SHP77 (cell line): Measurements from ENCODE around the gene PRIM2.
"Not testable (repeated sequence)": the region's sequence is repeated elsewhere in the genome, so short reads cannot be mapped to it uniquely, and the experiment has no call there.

Source experiments
- DNase-seq, 2 experiments: peaks; one replicate each; lab custom pipeline; 2025; lab: John Stamatoyannopoulos, UW

PRIM2 gene

GRCh38 chr6:57502387-57502786 is 185.0 kb downstream of the PRIM2 start:
- not testable (repeated sequence) for DNase-seq

DNA sequence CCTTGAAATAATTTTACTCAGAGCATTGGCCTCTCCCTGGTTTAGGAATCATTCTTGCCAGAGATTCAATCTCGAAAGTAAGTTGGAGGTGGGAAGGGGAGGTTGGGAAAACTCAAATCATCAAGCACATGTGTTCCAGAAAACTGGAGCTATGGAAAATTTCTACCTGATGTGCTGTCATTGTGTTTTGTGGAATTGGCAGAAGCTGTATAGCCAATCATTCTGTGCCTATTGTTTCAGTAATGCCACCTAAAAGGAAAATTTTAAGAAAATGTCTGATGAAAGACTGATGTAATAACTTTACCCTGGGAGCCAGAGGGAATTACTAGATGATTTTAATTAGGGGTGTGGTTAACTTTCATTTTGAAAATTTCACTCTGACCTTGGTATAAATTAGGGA is 187.8 kb downstream of the PRIM2 start:
- not testable (repeated sequence) for DNase-seq

GRCh38 chr6:57510390-57510789 is 193.0 kb downstream of the PRIM2 start:
- DNase-seq = not testable (repeated sequence)

- not testable (repeated sequence) for DNase-seq
Observed at GRCh38 chr6:57515171-57515570, 197.7 kb downstream of the PRIM2 start.

- DNase-seq = not testable (repeated sequence)
Observed at GRCh38 chr6:57515845-57516244, 198.4 kb downstream of the PRIM2 start.

- not testable (repeated sequence) for DNase-seq
Observed at GRCh38 chr6:57516776-57517175, 199.3 kb downstream of the PRIM2 start.

DNA sequence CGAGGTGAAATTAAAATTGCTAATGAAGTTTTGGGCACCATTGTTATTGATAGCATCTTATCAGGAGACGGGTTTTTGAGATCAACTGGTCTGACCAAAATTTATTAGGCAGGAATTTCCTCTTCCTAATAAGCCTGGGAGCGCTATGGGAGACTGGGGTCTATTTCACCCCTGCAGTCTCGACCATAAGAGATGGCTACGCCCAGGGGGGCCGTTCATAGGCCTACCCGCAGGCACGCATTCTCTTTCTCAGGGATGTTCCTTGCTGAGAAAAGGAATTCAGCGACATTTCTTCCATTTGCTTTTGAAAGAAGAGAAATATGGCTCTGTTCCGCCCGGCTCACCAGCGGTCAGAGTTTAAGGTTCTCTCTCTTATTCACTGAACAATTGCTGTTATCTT is 201.8 kb downstream of the PRIM2 start:
- DNase-seq = not testable (repeated sequence)

DNA sequence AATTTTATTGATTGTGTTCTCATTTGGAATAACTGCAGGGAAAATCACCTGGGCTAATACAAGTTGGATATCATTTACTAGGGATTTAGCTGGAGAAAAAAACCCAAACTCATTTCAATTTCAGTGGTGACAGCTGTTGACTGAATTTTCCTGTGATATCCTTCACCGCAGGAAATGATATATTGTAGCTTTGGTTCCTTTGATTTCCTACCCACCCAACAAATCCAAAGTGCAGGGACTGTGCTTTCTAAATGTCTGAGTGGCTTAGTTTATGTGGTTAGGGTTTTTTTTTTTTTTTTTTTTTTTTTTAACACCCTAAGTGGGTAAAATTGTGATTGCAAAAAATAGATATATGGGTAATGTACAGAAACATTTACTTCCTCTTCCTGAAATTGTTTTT is 203.7 kb downstream of the PRIM2 start:
- not testable (repeated sequence) for DNase-seq

- DNase-seq = not testable (repeated sequence)
Observed at GRCh38 chr6:57523221-57523620, 205.8 kb downstream of the PRIM2 start.

DNA sequence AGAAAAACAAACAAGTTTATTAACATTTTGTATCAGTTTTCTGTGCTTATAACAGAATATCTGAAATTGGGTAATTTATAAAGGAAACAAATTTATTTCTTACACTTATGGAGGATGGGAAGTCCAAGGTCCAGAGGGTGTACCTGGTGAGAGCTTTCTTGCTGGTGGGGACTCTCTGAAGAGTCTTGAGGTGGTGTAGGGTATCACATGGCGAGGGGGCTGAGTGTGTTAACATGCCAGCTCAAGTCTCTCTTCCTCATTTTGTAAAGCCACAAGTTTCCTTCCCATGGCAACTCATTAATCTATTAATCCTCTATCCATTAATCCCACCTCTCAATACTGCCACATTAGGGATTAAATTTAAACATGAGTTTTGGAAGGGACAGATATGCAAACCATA is 212.3 kb downstream of the PRIM2 start:
- not testable (repeated sequence) for DNase-seq

DNA sequence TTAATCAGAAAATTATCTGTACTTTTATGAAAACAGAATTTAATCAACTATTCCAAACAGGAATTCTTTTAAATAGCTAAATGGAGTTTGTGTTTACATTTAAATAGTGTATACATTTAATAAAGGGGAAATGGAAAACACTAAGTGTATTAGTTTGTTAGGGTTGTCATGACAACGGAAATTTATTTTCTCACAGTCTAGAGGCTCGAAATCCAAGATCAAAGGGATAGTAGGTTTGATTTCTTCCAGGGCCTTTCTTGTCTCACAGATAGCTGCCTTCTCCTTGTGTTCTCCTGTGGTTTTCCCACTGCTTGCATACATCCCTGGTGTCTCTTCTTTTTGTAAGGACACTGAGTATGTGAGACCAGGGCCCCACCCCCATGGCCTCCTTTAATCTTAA is 215.2 kb downstream of the PRIM2 start:
- DNase-seq = not testable (repeated sequence)

- DNase-seq = not testable (repeated sequence)
Observed at GRCh38 chr6:57535121-57535520, 217.7 kb downstream of the PRIM2 start.

DNA sequence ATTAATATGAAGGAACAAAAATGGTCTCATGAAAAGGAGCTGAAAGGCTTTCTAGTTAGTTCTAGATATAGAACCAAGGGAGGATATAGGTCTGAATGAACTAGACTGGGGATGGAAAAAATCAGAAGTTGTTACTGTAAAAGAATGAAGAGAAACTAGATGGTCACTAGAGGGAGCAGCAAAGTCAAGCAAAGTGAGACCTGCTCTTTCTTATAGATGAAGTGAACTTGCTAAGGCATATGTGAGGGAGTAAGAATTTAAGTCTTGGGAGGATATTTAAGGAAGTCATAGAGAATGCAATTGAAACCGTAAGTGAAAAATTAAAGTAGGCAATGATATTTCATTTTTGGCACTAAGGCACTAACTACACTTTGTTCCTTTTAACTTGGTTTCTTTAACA is 218.6 kb downstream of the PRIM2 start:
- DNase-seq = peak; percentile 2 to 17

- DNase-seq = not testable (repeated sequence)
Observed at GRCh38 chr6:57537916-57538315, 220.5 kb downstream of the PRIM2 start.

DNA sequence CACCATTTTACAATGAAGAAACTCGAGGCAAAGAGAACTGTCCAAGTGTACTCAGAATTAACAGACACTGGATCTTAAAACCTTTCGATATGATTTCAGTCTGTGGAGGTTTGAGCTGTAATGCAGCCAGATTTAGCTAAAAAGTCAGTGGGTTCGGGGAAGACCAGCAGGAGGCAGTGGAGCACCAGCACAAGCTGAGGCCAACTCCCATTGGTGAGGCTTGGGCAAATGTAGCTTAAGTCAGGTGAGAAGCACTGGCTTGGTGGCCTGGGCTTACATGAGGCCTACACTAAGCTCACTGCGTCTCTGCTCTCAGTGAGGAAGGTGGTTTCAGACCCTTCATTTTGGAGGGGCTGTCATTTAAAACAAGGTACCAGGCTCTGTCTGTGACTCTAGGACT is 234.5 kb downstream of the PRIM2 start:
- not testable (repeated sequence) for DNase-seq

GRCh38 chr6:57557855-57558254 is 240.4 kb downstream of the PRIM2 start:
- not testable (repeated sequence) for DNase-seq

GRCh38 chr6:57559170-57559569 is 241.7 kb downstream of the PRIM2 start:
- DNase-seq = not testable (repeated sequence)

GRCh38 chr6:57562233-57562632 is 244.8 kb downstream of the PRIM2 start:
- not testable (repeated sequence) for DNase-seq

DNA sequence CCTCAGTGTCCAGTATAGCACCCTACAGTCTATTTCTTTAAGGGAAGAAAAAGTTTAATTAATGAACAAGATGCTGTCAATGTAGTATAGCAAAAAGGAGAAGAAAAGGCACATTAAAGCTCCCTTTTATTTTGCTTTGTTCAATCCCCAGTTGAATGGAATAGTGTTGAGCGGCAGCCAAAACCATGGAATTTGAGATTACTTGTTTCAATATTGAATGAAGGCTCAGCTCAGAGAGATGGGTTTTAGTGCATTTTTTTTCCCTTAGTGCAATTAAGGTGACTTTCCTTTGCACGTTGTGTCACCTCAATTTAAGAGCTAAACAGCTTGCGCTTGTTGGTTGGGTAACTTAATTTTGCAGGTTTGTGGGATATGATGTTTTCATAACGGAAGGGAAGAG is 254.7 kb downstream of the PRIM2 start:
- not testable (repeated sequence) for DNase-seq

GRCh38 chr6:57572844-57573243 is 255.4 kb downstream of the PRIM2 start:
- not testable (repeated sequence) for DNase-seq

- DNase-seq = not testable (repeated sequence)
Observed at GRCh38 chr6:57577023-57577422, 259.6 kb downstream of the PRIM2 start.

- not testable (repeated sequence) for DNase-seq
Observed at GRCh38 chr6:57579489-57579888, 262.1 kb downstream of the PRIM2 start.

DNA sequence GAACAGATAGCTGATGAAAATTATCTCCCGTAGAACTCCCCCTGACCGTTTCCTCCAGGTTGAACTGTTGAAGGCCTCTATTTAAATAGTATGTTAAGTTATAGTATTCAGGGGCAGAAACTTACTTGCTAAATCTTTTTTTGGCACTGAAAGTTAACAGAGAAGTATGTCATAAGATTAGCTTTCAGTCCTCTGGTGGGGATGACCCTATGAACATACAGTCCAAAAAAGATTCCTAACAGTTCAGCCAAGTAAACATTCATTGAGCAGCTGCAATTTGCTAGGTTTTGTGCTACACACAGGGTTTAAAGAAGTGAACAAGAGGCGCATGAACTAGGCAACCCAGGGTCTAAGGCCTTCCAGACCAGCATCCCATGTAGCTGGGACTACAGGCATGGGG is 264.2 kb downstream of the PRIM2 start:
- not testable (repeated sequence) for DNase-seq

- not testable (repeated sequence) for DNase-seq
Observed at GRCh38 chr6:57601105-57601504, 283.7 kb downstream of the PRIM2 start.

GRCh38 chr6:57605303-57605702 is 287.9 kb downstream of the PRIM2 start:
- not testable (repeated sequence) for DNase-seq
